GM12801 (cell line): ENCODE data around the gene CD180.

Experiments used
- TF ChIP-seq, protein P1 (sequence below): IDR thresholded peaks from one replicate; pipeline ENCODE4 v1.5.1; 2011; ENCODE audit warnings: control low read depth; ENCODE audit not compliant: insufficient read length; ENCODE audit errors: extremely low read depth

Gene CD180

DNA sequence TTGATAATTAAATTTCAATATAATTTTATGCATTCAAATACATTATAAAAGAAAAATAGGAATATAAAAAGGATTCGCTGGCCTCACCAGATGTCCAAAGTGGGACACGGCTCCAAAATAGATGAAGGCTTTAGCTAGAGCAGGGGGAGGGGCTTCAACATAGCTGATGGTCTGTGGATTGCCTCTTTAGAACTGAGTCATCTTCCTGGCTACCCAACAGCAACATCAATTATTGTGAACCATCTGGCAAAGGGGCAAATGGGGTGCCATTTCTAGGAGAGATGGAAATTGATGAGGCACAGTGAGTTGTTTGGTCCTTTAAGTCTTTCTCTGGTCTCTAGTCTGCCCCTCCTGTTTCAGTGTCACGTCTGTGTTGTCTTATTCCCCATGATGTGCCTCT lies 44.2 kb upstream of the CD180 start:
- TF ChIP-seq, protein P1, sequence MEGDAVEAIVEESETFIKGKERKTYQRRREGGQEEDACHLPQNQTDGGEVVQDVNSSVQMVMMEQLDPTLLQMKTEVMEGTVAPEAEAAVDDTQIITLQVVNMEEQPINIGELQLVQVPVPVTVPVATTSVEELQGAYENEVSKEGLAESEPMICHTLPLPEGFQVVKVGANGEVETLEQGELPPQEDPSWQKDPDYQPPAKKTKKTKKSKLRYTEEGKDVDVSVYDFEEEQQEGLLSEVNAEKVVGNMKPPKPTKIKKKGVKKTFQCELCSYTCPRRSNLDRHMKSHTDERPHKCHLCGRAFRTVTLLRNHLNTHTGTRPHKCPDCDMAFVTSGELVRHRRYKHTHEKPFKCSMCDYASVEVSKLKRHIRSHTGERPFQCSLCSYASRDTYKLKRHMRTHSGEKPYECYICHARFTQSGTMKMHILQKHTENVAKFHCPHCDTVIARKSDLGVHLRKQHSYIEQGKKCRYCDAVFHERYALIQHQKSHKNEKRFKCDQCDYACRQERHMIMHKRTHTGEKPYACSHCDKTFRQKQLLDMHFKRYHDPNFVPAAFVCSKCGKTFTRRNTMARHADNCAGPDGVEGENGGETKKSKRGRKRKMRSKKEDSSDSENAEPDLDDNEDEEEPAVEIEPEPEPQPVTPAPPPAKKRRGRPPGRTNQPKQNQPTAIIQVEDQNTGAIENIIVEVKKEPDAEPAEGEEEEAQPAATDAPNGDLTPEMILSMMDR, result no peak

DNA sequence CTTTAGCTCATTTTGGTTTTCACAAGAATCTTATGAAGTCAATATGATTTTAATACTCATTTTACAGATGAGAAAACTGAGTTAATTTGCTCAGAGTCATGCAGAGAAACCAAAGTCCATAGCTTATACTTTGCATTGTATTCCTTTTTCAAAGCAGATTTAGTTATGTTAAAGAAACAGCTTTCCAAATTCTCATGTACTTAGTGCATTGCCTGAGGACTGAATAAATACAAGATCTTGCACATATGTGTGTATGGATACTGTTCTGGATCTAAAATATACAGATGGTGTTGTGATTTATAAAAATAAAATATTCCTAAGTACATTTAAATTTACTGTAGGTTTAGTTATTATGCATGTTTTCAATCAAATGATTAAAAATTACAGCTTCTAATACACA lies 43.5 kb upstream of the CD180 start:
- TF ChIP-seq, protein P1, result no peak

DNA sequence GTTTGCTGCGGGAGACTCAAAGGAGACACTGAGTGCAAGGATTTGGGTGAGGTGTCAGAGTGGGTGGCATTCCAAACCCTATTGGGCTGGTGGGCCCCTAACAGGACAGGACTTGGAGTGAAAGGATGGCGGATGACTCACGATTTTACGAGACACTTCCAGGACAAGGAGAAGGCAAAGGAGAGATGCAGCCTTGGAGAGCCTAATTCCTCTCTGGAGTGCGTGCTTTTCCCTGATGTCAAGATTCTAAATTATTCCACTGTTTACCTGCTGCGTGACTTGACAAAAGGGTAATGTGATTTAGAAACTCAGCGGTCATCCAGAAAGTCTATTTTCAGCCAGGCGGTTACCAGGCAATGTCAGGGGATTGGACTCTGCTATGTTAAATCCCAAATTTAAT lies 41.6 kb upstream of the CD180 start:
- TF ChIP-seq, protein P1, result no peak

DNA sequence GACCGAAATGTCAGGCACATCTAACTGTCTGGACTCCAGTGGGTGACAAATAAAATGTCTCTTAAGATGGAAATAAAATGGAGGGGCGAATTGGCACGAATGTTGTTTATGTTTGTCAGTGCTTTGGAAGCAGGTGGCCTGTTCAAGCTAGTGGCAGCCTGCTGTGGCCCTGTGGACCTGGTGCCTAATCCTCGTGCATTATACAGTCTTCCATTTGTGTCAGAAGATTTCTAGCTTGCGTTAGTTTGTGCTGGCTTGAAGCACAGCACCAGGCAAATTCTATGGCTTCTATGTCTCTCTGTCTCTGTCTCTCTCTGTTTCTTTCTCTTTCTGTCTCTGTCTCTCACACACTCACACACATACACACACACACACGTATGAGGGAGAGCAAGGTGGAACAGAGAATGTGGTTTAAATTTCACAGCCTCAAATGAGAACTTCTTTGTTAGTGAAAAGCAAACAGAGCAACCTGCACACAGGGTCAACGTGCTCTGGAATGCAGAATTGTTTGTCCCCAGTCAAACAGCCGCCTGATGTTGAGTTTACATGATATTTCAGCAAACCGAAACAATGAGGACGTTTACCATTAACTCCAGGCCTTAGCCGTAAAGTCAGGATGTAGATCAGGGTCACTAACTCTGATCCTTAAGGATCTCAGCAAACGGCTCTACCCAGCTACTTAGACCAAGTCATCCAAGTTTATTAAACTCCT lies 39.0 kb upstream of the CD180 start:
- TF ChIP-seq, protein P1, result no peak

DNA sequence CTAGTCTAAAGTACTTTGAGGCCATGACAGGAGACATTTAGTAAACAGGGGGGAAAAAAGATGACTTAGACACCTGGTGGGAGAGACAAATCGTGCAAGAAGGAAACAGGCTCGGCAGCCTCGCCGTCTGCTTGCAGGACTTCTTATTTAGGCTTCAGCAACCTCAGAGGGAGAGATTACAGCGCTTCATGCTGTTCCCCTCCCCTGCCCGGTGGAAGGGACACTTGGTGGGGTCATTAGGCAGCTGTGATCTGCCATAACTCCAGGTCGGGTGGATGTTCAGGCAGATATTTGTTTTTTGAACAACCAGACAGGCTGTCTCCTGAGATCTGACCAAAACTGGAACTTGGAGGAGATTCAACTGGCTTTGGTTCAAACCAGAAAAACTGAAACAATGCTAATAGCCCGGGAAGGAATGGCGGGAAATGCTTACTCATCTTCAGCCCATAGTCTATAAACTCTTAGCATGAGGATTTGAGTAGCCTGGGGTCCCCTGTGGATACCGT lies 38.1 kb upstream of the CD180 start:
- TF ChIP-seq, protein P1, result no peak

DNA sequence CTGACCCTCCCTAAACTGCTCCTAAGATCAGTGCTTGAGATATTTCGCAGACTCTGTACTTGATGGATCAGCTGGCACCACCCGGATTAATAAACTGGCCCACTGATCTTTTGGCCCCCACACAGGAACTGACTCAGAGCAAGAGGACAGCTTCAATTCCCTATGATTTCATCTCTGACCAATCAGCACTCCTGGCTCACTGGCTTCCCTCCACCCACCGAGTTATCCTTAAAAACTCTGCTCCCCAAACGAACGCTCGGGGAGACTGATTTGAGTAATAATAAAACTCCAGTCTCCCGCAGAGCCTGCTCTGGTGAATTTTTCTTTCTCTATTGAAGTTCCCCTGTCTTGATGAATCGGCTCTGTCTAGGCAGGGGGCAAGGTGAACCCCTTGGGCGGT lies 36.5 kb upstream of the CD180 start:
- TF ChIP-seq, protein P1, result no peak

DNA sequence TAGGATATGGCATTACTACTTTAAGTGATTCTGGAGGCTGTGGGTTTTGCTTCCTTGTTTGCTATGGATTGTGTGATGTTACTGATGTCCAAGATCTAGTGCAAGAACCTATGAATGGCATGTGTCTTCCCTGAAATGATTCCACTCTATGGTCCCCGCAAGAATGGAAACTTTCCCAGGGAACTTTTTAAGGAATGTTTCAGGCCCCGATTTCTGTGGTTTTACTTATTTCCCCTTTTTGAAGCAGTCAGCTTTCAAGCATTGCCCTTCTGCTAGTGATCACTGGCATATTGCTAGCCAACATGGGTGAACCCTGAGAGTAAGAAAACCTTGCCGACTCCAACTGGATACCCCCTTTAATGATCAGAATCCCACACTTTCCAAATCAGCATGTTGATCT lies 26.6 kb upstream of the CD180 start:
- TF ChIP-seq, protein P1, result no peak
